ENCODE data around the gene AMPH. TPM values are rescaled to one million over a fixed set of nuclear protein-coding genes. Genes with fewer than 3 reads are reported as not detected.

AMPH gene
- total RNA-seq, 4 donors from 2014 or later, result 5.0 to 11.8 (median 7.8) TPM

- H3K27ac ChIP-seq (replicated peaks in 1 of 4), result no peak overlapping the region
- no peaks in the 10 kb centered on the region for H3K36me3 ChIP-seq
- DNase-seq (ENCODE audit: extremely low spot score), result no peak
- H3K9me3 ChIP-seq, result peaks cover 0 to 5% (median 2%) of the 10 kb centered on the region in 4 donors
- no peak overlapping the region for H3K4me3 ChIP-seq
- no peaks in the 10 kb centered on the region for H3K27me3 ChIP-seq
- H3K4me1 ChIP-seq, result peaks cover 0 to 7% (median 0%) of the 10 kb centered on the region in 4 donors
- no peak for TF ChIP-seq CTCF (IDR thresholded peaks at IDR 0.05)
- no peak for TF ChIP-seq POLR2AphosphoS5 (IDR thresholded peaks at IDR 0.05)
- TF ChIP-seq POLR2A (IDR thresholded peaks at IDR 0.05; ENCODE audit: low read depth), result no peak
- TF ChIP-seq EP300 (IDR thresholded peaks at IDR 0.05), result no peak
- intact Hi-C loops (cut with DNase I), result no loop called here
- WGBS, result 99% methylated on average over 11 of the region's 11 CpGs
These were observed 168.4 kb downstream of the AMPH start for GRCh38 chr7:38462819-38463218.

GRCh38 chr7:38461887-38462286, 169.3 kb downstream of the AMPH start:
- 91% methylated on average over 7 of the region's 7 CpGs for WGBS
- no peak for TF ChIP-seq POLR2A (IDR thresholded peaks at IDR 0.05; ENCODE audit: low read depth)
- TF ChIP-seq POLR2AphosphoS5 (IDR thresholded peaks at IDR 0.05), result no peak
- TF ChIP-seq EP300 (IDR thresholded peaks at IDR 0.05), result no peak
- TF ChIP-seq CTCF (IDR thresholded peaks at IDR 0.05), result no peak
- peaks cover 0 to 5% (median 2%) of the 10 kb centered on the region in 4 donors for H3K9me3 ChIP-seq
- H3K4me1 ChIP-seq, result peaks cover 0 to 7% (median 0%) of the 10 kb centered on the region in 4 donors
- no peak overlapping the region for H3K27ac ChIP-seq (replicated peaks in 1 of 4)
- no peaks in the 10 kb centered on the region for H3K36me3 ChIP-seq
- no peaks in the 10 kb centered on the region for H3K27me3 ChIP-seq
- no peak overlapping the region for H3K4me3 ChIP-seq
- intact Hi-C loops (cut with DNase I), result no loop called here
- no peak for DNase-seq (ENCODE audit: extremely low spot score)

- H3K27ac ChIP-seq (replicated peaks in 1 of 4), result no peak overlapping the region
- peaks cover 4 to 15% (median 12%) of the 10 kb centered on the region in 4 donors for H3K4me1 ChIP-seq
- intact Hi-C loops (cut with DNase I), result no loop called here
- no peak overlapping the region for H3K4me3 ChIP-seq
- no peak for DNase-seq (ENCODE audit: extremely low spot score)
- no peaks in the 10 kb centered on the region for H3K36me3 ChIP-seq
- peaks cover 0 to 4% (median 0%) of the 10 kb centered on the region in 4 donors for H3K9me3 ChIP-seq
- 96% methylated on average over 5 of the region's 5 CpGs for WGBS
- H3K27me3 ChIP-seq, result no peaks in the 10 kb centered on the region
- TF ChIP-seq EP300 (IDR thresholded peaks at IDR 0.05) (no peak), POLR2AphosphoS5 (IDR thresholded peaks at IDR 0.05) (no peak), CTCF (IDR thresholded peaks at IDR 0.05) (no peak), POLR2A (IDR thresholded peaks at IDR 0.05; ENCODE audit: low read depth) (no peak)
These were observed 177.3 kb downstream of the AMPH start for GRCh38 chr7:38453826-38454225.

- H3K27ac ChIP-seq (replicated peaks in 1 of 4), result no peak overlapping the region
- H3K9me3 ChIP-seq, result no peaks in the 10 kb centered on the region
- H3K27me3 ChIP-seq, result no peaks in the 10 kb centered on the region
- no peak for DNase-seq (ENCODE audit: extremely low spot score)
- peaks cover 4 to 16% (median 13%) of the 10 kb centered on the region in 4 donors for H3K4me1 ChIP-seq
- intact Hi-C loops (cut with DNase I), result no loop called here
- no peak overlapping the region for H3K4me3 ChIP-seq
- TF ChIP-seq POLR2AphosphoS5 (IDR thresholded peaks at IDR 0.05) (no peak), CTCF (IDR thresholded peaks at IDR 0.05) (no peak), POLR2A (IDR thresholded peaks at IDR 0.05; ENCODE audit: low read depth) (no peak), EP300 (IDR thresholded peaks at IDR 0.05) (no peak)
- H3K36me3 ChIP-seq, result no peaks in the 10 kb centered on the region
- WGBS, result 48% methylated on average over 3 of the region's 3 CpGs
These were observed 178.0 kb downstream of the AMPH start for GRCh38 chr7:38453168-38453567.

GRCh38 chr7:38452681-38453108, 178.5 kb downstream of the AMPH start:
- no peaks in the 10 kb centered on the region for H3K36me3 ChIP-seq
- intact Hi-C loops (cut with DNase I), result no loop called here
- DNase-seq (ENCODE audit: extremely low spot score), result no peak
- H3K4me1 ChIP-seq, result peaks cover 4 to 19% (median 13%) of the 10 kb centered on the region in 4 donors
- no peaks in the 10 kb centered on the region for H3K9me3 ChIP-seq
- H3K4me3 ChIP-seq, result no peak overlapping the region
- H3K27ac ChIP-seq (replicated peaks in 1 of 4), result no peak overlapping the region
- 11% methylated on average over 1 of the region's 1 CpG for WGBS
- no peaks in the 10 kb centered on the region for H3K27me3 ChIP-seq
- TF ChIP-seq POLR2A (IDR thresholded peaks at IDR 0.05; ENCODE audit: low read depth) (no peak), POLR2AphosphoS5 (IDR thresholded peaks at IDR 0.05) (no peak), EP300 (IDR thresholded peaks at IDR 0.05) (no peak), CTCF (IDR thresholded peaks at IDR 0.05) (no peak)

Data from esophagus muscularis mucosa (tissue), 4 donors.